ENCODE data around the gene KRT38.

- no peak for TF ChIP-seq POLR2A (IDR thresholded peaks at IDR 0.05; ENCODE audit: low read length)
- no peak for TF ChIP-seq GATA1 (IDR thresholded peaks at IDR 0.05; ENCODE audit: low read depth, low read length)
These were observed 19.7 kb downstream of the KRT38 start for GRCh38 chr17:41421116-41421515.
